ENCODE results near the gene EPB41L1. TPM values are rescaled to one million over a fixed set of nuclear protein-coding genes. Genes with fewer than 3 reads are reported as not detected.

Gene EPB41L1
- total RNA-seq, 1 donor from 2014 or later, result 35.6 TPM

- no peak overlapping the region for H3K4me3 Mint-ChIP-seq (ENCODE audit: low read depth)
- no peak for TF ChIP-seq CTCF (IDR thresholded peaks at IDR 0.05; ENCODE audit: unreplicated experiment)
Measured at GRCh38 chr20:36193977-36194712, 39.6 kb downstream of the EPB41L1 start.

GRCh38 chr20:36196676-36197075 is 42.1 kb downstream of the EPB41L1 start:
- Mint-ChIP-seq H3K36me3 (ENCODE audit: insufficient read depth) (peaks cover 2% of the 10 kb centered on the region), H3K4me3 (ENCODE audit: low read depth) (no peak overlapping the region), H3K9me3 (ENCODE audit: low read depth) (no peaks in the 10 kb centered on the region), H3K27ac (no peak overlapping the region), H3K27me3 (no peaks in the 10 kb centered on the region), H3K4me1 (ENCODE audit: low read depth) (no peaks in the 10 kb centered on the region)
- no peak for TF ChIP-seq CTCF (IDR thresholded peaks at IDR 0.05; ENCODE audit: unreplicated experiment)
- DNase-seq (ENCODE audit: low spot score, unreplicated experiment), result no peak

More at GRCh38 chr20:36193977-36194712, 39.6 kb downstream of the EPB41L1 start:
- Mint-ChIP-seq H3K9me3 (ENCODE audit: low read depth) (no peaks in the 10 kb centered on the region), H3K36me3 (ENCODE audit: insufficient read depth) (peaks cover 4% of the 10 kb centered on the region), H3K4me1 (ENCODE audit: low read depth) (no peaks in the 10 kb centered on the region), H3K27me3 (no peaks in the 10 kb centered on the region), H3K27ac (no peak overlapping the region)
- no peak for DNase-seq (ENCODE audit: low spot score, unreplicated experiment)

GRCh38 chr20:36197271-36197670 is 42.7 kb downstream of the EPB41L1 start:
- Mint-ChIP-seq H3K27ac (no peak overlapping the region), H3K9me3 (ENCODE audit: low read depth) (no peaks in the 10 kb centered on the region), H3K4me1 (ENCODE audit: low read depth) (no peaks in the 10 kb centered on the region), H3K27me3 (no peaks in the 10 kb centered on the region), H3K4me3 (ENCODE audit: low read depth) (no peak overlapping the region), H3K36me3 (ENCODE audit: insufficient read depth) (peaks cover 2% of the 10 kb centered on the region)
- no peak for DNase-seq (ENCODE audit: low spot score, unreplicated experiment)
- TF ChIP-seq CTCF (IDR thresholded peaks at IDR 0.05; ENCODE audit: unreplicated experiment), result no peak

GRCh38 chr20:36199345-36200257 is 45.1 kb downstream of the EPB41L1 start:
- peak; percentile 71 for DNase-seq (ENCODE audit: low spot score, unreplicated experiment)
- H3K4me3 Mint-ChIP-seq (ENCODE audit: low read depth), result no peak overlapping the region
- H3K9me3 Mint-ChIP-seq (ENCODE audit: low read depth), result no peaks in the 10 kb centered on the region
- no peak overlapping the region for H3K27ac Mint-ChIP-seq
- peak; percentile 90 for TF ChIP-seq CTCF (IDR thresholded peaks at IDR 0.05; ENCODE audit: unreplicated experiment)
- H3K36me3 Mint-ChIP-seq (ENCODE audit: insufficient read depth), result peaks cover 2% of the 10 kb centered on the region
- H3K4me1 Mint-ChIP-seq (ENCODE audit: low read depth), result no peaks in the 10 kb centered on the region
- no peaks in the 10 kb centered on the region for H3K27me3 Mint-ChIP-seq

GRCh38 chr20:36200451-36200850 is 45.9 kb downstream of the EPB41L1 start:
- H3K36me3 Mint-ChIP-seq (ENCODE audit: insufficient read depth), result peaks cover 2% of the 10 kb centered on the region
- H3K4me1 Mint-ChIP-seq (ENCODE audit: low read depth), result no peaks in the 10 kb centered on the region
- DNase-seq (ENCODE audit: low spot score, unreplicated experiment), result no peak
- no peak for TF ChIP-seq CTCF (IDR thresholded peaks at IDR 0.05; ENCODE audit: unreplicated experiment)
- H3K9me3 Mint-ChIP-seq (ENCODE audit: low read depth), result no peaks in the 10 kb centered on the region
- H3K27ac Mint-ChIP-seq, result no peak overlapping the region
- no peaks in the 10 kb centered on the region for H3K27me3 Mint-ChIP-seq
- no peak overlapping the region for H3K4me3 Mint-ChIP-seq (ENCODE audit: low read depth)
